NCI-H1694 (cell line): ENCODE data around the gene ZC3H18.
A peak's percentile ranks its signal among the peaks of the same experiment; 100 is the strongest.
"Not testable (repeated sequence)": the region's sequence is repeated elsewhere in the genome, so short reads cannot be mapped to it uniquely, and the experiment has no call there.

ENCODE experiments used
- DNase-seq: peaks from one replicate; lab custom pipeline; 2025; lab: John Stamatoyannopoulos, UW

Gene ZC3H18

DNA sequence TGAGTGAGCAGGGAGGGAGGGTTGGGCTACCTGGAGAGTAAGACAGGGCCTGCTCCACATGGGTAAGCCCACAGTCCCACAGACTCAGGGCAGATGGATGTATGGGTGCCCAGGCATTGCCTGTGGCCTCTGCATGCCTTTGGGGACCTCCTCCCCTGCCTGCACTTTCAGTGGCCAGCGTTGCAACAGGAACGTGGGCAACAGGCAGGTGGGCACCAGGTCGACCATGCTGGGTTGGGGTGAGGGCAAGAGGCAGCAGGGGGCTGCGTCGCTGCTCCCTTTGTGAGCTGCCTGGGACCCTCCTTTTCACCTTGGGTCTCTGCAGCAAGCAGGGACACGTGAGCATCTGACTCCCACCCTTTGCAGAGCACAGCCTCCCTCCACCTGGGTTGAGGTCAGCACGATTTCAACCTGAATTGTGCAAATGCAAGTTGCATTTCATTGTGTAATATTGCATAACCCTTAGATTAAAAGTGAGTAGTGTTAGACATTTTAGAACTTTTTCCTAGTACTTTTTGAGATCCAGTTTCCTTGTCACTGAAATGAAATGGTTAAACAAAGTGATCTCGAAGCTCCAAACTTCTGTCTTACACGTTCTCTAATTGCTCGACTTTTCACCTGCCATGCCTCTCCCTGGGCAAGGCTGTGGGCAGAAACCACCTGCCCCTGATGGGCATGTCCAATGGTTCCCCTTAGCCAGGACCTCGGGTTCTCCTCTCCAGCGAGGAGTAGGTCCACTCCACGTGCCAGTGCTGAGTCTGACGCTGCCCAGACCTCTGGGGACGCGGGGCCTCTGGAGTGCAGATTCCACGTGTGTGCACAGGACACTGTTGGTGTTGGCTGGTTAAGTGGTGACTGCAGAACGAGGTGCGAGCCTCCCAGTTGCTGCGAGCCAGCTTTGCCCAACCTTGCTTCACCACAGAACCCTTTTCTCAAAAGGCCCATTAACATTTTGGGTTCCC is 35.3 kb downstream of the ZC3H18 start:
- DNase-seq = no peak

DNA sequence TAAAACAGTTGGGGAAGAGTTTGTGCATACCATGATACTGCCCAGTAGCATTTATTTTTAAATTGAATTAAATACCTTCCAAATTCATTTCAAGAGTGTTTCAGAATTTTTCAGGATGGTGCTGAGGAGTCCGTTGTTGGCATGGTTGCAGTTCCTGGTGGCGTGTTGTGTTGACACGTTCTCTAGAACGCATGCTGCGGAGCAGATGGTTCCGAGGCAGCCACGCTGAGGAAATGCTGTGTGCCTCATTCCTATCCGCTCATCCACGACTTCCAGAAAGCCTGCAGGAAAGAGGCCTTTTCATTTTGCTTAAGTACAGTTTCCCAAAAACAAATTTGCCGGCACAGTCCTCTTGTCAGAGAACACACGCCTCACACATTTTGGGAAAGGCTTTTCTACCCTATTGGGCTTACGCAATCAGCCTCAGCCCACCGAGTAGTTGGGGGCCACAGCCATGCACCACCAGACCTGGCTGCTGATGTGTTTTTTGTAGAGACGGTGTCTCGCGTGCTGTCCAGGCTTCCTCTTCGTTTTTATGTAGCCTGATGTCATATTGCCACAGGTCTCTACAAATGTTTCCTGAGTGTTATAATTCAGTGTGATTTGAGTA is 36.0 kb downstream of the ZC3H18 start:
- DNase-seq = no peak

DNA sequence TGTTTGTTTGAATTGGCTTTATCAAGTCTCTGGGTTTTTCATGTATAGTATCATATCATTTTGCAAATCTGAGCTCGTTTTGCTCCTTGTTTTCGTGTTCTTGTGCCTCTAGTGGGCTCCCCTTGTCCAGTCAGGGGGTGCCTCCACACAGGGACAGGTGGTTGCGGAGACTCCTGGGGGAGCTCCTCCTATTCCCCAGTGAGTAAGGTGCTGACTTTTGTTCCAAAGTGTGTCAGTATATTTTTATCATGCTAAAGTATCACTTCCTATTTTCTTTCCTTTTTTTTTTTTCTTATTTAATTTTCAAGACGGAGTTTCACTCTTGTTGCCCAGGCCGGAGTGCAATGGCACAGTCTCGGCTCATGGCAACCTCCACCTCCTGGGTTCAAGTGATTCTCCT is 37.9 kb downstream of the ZC3H18 start:
- no peak for DNase-seq

DNA sequence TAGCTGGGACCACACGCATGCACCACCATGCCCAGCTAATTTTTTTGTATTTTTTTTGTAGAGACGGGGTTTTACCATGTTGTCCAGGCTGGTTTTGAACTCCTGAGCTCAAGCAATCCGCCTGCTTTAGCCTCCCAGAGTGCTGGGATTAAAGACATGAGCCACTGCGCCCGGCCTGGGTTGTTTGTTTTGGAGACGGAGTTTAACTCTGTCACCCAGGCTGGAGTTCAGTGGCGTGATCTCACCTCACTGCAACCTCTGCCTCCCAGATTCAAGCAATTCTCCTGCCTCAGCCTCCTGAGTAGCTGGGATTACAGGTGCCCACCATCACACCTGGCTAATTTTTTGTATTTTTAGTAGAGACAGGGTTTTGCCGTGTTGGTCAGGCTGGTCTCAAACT is 39.2 kb downstream of the ZC3H18 start:
- not testable (repeated sequence) for DNase-seq

DNA sequence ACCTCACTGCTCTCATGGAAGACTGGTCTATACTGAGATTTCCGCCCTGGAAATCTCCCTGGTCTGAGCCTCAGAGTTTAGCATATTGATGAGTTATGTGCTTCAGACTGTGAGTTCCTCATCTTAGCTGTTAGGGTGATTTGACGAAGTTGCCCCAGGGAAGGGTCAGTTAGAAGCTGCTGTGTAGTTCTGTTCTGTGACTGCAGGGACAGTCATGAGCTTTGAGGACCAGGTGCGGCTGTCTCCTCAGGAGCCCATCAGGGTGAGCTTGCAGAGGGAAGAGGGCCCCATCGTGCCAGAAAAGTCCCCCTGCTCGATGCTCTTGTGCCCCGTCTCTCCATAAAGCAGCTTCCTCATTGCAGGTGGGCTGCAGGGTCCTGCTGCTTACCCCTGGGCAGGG is 39.9 kb downstream of the ZC3H18 start:
- no peak for DNase-seq

DNA sequence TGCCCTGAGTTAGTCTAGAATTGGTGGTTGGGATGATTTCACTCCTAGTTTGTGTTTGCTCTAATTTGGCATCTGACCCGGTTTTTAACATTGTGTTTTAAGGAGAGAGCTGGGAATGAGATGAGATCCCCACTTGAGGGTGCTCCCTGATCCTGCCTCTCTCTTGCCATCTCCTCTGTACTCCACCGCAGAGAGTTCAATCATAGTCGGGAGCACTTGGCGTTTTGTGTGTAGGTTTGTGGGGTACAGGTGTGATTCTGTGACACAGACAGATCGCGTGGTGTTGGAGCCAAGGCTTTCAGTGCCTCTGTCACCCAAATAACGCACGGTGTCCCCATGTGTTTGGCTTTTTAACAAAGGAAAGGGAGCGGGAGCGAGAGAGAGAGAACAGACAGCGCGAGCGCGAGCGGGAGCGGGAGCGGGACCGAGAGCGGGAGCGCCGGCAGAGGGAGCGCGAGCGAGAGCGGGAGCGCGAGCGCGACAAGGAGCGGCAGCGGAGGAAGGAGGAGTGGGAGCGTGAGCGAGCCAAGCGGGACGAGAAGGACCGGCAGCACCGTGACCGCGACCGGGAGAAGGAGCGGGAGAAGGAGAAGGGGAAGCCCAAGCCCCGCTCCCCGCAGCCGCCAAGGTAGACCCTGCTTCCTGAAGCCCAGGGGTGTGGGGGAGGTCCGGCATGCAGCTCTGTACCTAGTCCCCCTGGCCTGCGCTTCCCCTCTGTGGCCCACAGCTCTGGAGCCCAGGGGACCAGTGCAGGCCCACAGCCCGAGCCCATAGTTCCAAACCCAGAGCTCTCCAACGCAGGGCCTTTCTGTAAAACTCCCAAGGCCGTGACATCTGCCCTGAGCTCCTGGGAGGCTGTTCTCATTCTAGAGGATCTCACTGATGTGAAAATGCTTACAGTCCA is 41.0 kb downstream of the ZC3H18 start:
- DNase-seq = no peak

DNA sequence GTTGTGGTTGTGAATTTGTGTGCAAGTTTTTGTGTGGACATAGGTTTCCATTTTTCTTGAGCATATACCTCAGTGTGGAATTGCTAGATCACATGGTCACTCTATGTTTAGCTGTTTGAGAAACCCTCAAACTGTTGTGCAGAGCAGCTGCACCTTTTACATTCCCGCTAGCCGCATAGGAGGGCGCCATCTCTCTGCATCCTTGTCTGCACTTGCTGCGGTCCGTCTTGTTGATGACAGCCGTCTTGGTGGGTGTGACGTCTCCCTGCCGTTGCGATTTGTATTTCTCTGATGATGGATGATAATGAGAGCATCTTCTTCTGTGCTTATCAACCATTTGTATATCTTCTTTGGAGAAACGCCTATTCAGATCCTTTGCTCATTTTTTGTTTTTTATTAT is 43.1 kb downstream of the ZC3H18 start:
- no peak for DNase-seq

DNA sequence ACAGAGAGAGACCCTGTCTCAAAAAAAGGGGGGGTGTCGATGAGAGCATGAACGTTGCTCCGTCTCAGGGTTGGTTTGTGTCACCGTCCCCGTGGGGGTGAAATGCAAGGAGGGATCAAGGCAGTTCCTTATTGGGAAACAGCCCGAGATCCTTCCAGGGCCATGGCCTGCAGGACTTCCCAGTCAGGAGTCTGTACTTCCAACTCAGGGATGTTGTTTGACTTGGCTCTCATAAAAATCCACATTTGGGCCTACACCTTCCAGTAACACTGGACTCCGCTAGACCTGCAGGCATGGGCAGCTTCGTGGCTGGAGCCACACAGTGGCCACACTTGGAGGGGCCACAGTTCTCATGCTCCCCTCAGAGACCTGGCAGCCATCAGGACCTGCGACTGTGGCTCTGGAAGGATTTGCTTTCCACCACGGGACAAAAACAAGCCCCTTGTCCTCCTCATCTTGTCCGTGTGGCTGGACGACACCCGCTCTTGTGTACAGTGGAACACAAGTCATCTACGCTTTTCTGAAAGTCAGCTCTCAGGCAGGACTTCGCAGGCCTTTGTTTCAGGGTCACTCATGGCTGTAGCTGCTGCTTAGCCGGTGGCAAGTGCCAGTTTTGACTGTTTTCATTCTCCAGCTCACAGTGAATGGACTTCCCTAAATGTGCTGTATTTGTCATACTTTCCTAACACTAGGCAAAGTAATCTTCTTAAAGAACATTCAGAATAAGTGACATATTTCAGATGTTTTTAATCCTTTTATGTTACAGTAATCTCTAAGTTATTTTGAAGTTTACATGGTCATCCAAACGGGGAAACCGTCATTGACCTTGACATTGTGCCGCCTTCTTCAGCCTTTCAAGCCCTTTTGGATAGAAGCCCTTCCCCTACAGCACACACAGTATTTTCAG is 44.0 kb downstream of the ZC3H18 start:
- no peak for DNase-seq

DNA sequence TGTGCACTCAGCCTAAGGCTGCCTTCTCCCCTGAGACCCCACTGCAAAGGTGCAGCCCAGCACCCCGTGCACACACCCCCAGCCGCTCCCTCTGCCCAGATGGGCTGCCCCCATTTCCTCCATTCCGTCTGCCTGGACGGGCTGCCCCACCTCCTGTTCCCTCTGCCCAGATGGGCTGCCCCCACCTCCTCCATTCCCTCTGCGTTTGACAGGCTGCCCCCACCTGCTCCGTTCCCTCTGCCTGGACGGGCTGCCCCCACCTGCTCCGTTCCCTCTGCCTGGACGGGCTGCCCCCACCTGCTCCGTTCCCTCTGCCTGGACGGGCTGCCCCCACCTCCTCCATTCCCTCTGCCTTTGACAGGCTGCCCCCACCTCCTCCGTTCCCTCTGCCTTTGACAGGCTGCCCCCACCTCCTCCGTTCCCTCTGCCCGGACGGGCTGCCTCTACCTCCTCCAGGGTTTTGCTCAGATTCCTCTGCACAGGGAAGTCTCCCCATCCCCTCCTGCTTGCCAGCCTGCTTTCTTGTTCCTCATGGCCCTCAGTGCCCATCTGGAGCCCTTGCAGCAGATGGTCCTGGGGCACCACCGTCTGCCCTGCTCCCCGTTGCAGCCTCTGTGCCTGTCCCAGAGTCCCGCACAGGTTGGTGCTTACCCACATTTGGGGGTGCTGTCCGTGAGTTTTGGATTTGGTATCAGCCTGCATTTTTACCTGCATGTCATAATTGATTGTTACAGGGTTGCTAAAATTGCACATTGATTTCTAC is 44.8 kb downstream of the ZC3H18 start:
- DNase-seq = peak; percentile 38

DNA sequence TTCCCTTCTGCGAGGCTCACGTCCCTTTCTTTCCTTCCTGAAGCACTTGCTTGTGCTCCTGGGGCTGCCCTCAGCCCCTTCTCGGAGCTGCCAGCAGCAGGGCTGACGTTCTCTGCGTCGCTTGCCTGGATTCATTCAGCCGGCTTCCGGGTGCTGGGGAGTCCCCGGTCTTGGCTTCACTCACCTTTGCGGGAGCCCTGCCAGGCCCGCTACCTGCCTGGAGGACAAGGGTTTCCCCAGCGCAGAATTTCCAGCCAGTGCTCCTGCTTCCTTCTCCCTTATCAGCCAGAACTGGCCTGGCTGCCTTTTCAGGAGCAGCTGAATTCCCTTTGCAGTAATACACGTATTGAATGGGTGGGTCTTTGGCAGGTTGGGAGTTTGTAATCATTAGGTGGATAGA is 46.1 kb downstream of the ZC3H18 start:
- no peak for DNase-seq

DNA sequence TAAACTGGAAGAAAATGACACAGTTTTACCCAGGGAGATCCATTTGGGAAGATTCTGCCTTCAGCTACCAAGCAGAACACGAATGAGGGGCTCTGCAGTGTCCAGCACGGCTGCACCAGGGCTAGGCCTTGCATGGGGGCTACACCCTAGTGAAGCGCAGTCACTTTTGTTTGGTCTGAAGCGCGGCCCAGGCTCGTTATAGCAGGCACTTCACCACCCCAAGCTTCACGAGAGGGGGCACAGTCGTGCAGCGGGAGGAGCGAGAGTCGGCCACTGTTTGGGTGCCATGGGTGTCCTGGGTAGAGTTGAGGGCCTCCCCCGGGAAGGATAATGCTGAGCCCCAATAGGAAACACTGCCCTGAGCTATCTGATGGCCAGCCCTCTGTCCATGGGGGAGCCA is 46.5 kb downstream of the ZC3H18 start:
- no peak for DNase-seq

DNA sequence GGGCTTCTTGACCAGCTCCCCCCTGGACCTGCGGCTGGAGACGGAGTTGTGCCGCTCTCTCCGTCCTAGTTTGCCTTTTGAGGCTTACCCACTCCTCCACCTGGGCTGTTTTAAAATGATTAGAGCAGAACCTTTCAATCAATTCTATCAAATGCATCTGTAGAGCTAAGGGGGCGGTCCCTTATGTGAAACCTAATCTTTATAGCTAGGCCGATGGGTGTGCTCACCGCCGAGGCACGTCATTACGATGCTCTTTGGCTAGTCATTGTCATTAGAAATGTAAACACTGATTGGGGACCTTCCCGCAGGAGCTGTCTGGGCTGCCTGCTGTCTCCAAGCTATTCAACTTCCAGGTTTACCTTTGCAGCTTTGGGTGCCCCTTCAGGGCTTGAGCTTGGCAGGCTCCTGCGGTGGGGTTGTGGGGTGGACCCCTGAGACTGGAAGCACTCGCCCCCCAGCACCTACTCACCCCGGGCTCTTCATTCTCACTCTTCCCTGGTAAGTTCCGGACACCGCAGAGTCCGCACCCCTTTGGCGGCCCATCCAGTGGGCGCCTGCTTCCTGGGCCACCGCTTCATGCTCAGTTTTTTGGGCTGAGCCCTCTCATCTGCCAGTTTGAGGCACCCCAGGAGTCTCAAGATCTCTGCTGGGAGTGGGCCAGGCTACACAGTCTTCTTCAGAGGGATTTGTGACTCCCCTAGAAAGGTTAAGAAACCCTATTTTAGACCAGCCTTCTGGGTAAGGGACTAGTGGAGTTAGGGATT is 47.2 kb downstream of the ZC3H18 start:
- DNase-seq = no peak

DNA sequence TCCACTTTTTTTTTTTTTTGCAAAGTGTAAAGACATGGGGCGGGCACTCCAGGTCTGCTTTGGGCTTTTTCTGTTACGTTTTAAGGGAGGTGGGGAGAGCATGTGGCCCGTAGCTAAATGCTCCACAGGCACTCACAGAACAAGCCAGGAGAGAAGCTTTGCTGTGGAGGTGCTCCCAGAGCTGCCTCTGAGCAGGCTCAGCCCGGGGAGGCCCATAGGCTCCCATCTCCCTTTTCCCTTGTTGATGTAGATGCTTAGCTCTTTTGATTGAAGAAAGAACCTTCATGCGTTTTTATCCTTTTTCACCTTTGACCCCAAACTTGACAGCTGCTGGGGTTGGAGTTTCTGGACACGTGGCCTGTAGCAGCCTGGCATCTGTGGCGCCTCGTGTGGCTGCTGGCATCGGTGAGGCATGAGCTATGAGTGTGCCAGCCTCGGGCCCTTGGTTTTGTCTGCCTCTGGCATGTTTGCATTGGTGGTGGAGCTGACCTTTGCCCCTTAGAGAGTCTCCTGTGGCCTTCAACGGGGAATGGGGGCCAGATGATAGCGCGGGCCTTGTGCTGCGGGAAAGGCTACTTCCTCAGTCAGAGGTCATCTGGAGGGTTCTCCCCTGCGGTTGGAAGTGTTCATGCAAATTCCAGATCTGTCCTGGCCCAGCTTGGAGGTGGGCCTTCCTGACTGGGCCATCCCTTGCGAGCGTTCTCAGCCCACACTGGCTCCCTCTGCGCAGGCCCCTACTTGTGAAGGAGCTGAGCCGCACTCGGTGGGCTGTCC is 48.2 kb downstream of the ZC3H18 start:
- no peak for DNase-seq

DNA sequence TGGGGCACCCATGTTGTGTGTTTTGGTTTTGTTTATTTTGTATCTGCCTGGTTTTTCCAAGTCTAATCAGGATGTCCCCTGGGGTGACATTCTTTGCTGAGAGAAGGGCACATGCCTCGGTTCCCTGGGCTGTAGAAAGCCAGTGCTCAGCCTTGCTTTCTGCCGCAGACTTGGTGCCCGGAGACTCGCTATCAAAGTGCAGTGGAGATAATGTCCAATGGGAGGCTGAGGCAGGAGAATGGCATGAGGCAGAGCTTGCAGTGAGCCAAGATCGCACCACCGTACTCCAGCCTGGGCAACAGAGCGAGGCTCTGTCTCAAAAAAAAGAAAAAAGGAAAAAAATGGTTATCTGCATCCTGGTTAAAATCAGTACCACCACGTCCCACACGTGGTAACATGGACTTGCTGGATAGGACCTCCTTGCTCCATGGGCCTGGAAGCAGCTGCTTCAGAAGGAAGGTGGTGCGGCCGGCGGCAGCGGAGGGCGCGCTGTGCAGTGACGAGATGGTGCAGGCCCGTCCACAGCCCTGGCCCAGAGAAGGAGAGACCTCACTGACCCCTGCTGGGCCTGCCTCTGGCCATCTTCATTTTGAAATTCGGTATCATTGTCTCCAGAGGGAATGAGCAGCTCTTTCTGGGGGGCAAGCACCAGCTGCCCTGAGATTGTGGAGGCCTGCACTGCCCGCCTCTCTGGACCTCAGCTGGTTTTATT is 48.9 kb downstream of the ZC3H18 start:
- DNase-seq = no peak

DNA sequence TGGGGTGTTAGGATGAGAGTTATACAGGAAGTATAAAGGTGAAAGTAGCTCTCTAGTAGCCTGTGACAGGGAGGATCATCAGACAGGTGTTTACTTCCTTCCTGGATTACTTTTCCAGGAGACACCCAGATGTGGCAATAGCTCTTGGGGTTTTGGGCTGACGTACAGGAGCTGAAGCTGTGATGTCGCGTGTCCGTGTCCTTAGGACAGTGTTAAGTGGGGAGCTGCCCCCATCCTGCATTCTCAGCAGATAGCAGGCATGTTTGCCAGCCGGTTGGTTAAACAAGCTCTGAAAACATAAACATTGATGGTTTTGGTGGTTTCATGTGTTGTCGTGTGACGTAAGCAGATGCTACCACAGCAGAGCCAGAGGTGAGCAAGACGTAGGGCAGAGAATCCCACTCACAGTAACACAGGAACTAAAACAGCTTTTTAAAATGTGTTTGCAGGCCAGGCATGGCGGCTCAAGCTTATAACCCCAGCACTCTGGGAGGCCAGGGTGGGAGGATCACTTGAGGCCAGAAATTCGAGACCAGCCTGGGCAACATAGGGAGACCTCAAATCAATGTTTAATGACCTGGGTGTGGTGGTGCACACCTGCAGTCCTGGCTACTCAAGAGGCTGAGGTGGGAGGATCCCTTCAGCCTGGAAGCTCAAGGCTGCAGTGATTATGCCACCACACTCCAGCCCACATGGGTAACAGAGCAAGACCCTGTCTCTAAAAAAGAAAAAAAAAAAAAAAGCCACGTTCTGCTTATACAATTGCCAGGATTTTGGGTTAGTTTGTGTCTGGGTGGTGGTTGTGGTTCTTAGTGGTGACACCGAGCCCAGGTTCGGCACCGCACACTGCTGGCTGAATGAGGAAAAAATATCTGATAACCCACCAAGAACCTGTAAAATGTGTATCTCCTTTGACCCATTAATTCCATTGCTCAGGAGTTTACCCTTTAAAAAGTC is 49.9 kb downstream of the ZC3H18 start:
- DNase-seq = no peak

DNA sequence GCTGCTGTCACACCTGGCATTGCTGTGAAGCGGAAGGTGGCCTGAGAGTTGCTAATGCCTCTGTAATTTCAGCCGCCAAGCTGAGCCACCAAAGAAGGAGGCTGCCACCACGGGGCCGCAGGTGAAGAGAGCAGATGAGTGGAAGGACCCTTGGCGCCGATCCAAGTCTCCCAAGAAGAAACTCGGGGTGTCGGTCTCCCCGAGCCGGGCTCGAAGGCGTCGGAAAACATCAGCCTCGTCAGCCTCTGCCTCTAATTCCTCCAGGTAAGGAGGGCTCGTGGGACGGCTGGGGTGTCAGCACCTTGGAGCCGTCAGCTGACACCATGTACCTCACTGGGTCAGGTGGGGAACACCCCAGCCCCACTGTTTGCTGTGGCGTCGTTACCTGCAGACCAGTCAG is 51.9 kb downstream of the ZC3H18 start:
- DNase-seq = no peak

DNA sequence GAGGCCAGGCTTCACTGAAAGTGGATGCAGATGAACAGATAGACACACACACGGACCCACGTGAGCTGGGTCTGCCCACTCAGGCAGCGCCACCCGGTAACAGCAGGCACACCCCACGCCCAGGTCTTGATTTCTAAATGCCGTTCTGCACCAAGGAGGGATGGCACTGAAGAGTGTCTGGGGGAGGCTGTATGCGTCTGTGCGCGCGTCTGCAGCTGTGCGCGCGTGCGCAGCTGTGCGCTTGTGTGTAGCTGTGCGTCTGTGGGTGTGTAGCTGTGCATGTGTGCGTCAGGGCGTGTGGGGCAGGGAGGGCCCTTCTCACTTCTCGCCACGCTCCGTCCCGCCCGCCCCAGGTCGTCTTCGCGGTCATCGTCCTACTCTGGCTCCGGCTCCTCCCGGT is 52.7 kb downstream of the ZC3H18 start:
- DNase-seq = no peak
